ENCODE data around the gene NFIA. TPM values are rescaled to one million over a fixed set of nuclear protein-coding genes. Genes with fewer than 3 reads are reported as not detected.
"Not testable (repeated sequence)": the region's sequence is repeated elsewhere in the genome, so short reads cannot be mapped to it uniquely, and the experiment has no call there.

NFIA gene
- polyA plus RNA-seq, 3 donors = 1.4 to 5.3 (median 2.4) TPM

- WGBS (ENCODE audit: insufficient coverage) = 9% methylated on average over 25 of the region's 50 CpGs
- Mint-ChIP-seq H3K4me1 (peaks cover 55% of the 10 kb centered on the region), H3K4me3 (peak overlapping the region; percentile 92 to 94), H3K9me3 (peaks cover 0 to 8% (median 5%) of the 10 kb centered on the region in 7 donors), H3K27me3 (ENCODE audit: low read depth in 3 of 3) (peaks cover 51 to 57% (median 55%) of the 10 kb centered on the region in 3 donors), H3K27ac (peak overlapping the region in 4 of 7 donors; percentile 19 to 46 (median 36)), H3K36me3 (peaks cover 13 to 22% of the 10 kb centered on the region in 2 donors)
- H3K27ac ChIP-seq (ENCODE audit: low read depth in 1 of 2, low read length in 2 of 2) = no peak overlapping the region
- H3K79me2 ChIP-seq (ENCODE audit: insufficient read depth, low read length) = no peaks in the 10 kb centered on the region
- peak; percentile 38 to 53 (median 39) for DNase-seq
- H3K4me1 ChIP-seq (ENCODE audit: control insufficient read depth in 1 of 2, insufficient read depth in 2 of 2, low read length in 2 of 2) = peaks cover 35 to 55% of the 10 kb centered on the region in 2 donors
- peaks cover 0 to 8% of the 10 kb centered on the region in 2 donors for H3K9me3 ChIP-seq (replicated peaks in 1 of 2; ENCODE audit: control insufficient read depth in 1 of 2, insufficient read depth in 1 of 2, low read length in 2 of 2)
- H3K4me3 ChIP-seq (replicated peaks in 1 of 3; ENCODE audit: low read depth in 2 of 3, low read length in 3 of 3) = peak overlapping the region; percentile 52 to 92 (median 77)
- H3K4me2 ChIP-seq (replicated peaks; ENCODE audit: extremely low read depth, low read length, poor library complexity, severe bottlenecking) = peak overlapping the region; percentile 98
- H2AFZ ChIP-seq (ENCODE audit: insufficient read depth, low read depth, low read length, poor library complexity, severe bottlenecking) = peak overlapping the region; percentile 79
- intact Hi-C loops (cut with micrococcal nuclease) = no loop called here
- H3K36me3 ChIP-seq (replicated peaks in 1 of 2; ENCODE audit: control insufficient read depth in 1 of 2, insufficient read depth in 2 of 2, low read length in 2 of 2) = no peaks in the 10 kb centered on the region
- H3K9ac ChIP-seq (ENCODE audit: insufficient read depth, low read length, poor library complexity, severe bottlenecking) = peak overlapping the region; percentile 63
- no peaks in the 10 kb centered on the region for H4K20me1 ChIP-seq (ENCODE audit: insufficient read depth, low read length)
- TF ChIP-seq, protein P1, sequence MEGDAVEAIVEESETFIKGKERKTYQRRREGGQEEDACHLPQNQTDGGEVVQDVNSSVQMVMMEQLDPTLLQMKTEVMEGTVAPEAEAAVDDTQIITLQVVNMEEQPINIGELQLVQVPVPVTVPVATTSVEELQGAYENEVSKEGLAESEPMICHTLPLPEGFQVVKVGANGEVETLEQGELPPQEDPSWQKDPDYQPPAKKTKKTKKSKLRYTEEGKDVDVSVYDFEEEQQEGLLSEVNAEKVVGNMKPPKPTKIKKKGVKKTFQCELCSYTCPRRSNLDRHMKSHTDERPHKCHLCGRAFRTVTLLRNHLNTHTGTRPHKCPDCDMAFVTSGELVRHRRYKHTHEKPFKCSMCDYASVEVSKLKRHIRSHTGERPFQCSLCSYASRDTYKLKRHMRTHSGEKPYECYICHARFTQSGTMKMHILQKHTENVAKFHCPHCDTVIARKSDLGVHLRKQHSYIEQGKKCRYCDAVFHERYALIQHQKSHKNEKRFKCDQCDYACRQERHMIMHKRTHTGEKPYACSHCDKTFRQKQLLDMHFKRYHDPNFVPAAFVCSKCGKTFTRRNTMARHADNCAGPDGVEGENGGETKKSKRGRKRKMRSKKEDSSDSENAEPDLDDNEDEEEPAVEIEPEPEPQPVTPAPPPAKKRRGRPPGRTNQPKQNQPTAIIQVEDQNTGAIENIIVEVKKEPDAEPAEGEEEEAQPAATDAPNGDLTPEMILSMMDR (IDR thresholded peaks at IDR 0.05) = no peak
- peaks cover 46 to 56% of the 10 kb centered on the region in 2 donors for H3K27me3 ChIP-seq (ENCODE audit: control insufficient read depth in 2 of 2, insufficient read depth in 2 of 2, low read length in 2 of 2)
Observed at GRCh38 chr1:61056573-61057439, 25.6 kb upstream of the NFIA start.

GRCh38 chr1:61058483-61059245, 23.7 kb upstream of the NFIA start:
- H3K4me1 Mint-ChIP-seq = peaks cover 37% of the 10 kb centered on the region
- Histone ChIP-seq H3K9ac (ENCODE audit: insufficient read depth, low read length, poor library complexity, severe bottlenecking) (no peak overlapping the region), H3K4me2 (replicated peaks; ENCODE audit: extremely low read depth, low read length, poor library complexity, severe bottlenecking) (peak overlapping the region; percentile 98), H3K4me3 (replicated peaks in 1 of 3; ENCODE audit: low read depth in 2 of 3, low read length in 3 of 3) (no peak overlapping the region), H4K20me1 (ENCODE audit: insufficient read depth, low read length) (no peaks in the 10 kb centered on the region), H3K36me3 (replicated peaks in 1 of 2; ENCODE audit: control insufficient read depth in 1 of 2, insufficient read depth in 2 of 2, low read length in 2 of 2) (no peaks in the 10 kb centered on the region), H3K79me2 (ENCODE audit: insufficient read depth, low read length) (no peaks in the 10 kb centered on the region), H3K9me3 (replicated peaks in 1 of 2; ENCODE audit: control insufficient read depth in 1 of 2, insufficient read depth in 1 of 2, low read length in 2 of 2) (no peaks in the 10 kb centered on the region), H3K4me1 (ENCODE audit: control insufficient read depth in 1 of 2, insufficient read depth in 2 of 2, low read length in 2 of 2) (peaks cover 27 to 41% of the 10 kb centered on the region in 2 donors), H3K27me3 (ENCODE audit: control insufficient read depth in 2 of 2, insufficient read depth in 2 of 2, low read length in 2 of 2) (peaks cover 27 to 37% of the 10 kb centered on the region in 2 donors), H3K27ac (ENCODE audit: low read depth in 1 of 2, low read length in 2 of 2) (no peak overlapping the region), H2AFZ (ENCODE audit: insufficient read depth, low read depth, low read length, poor library complexity, severe bottlenecking) (no peak overlapping the region)
- peak overlapping the region in 4 of 7 donors; percentile 42 to 73 (median 62) for H3K27ac Mint-ChIP-seq
- TF ChIP-seq, protein P1 (IDR thresholded peaks at IDR 0.05) = no peak
- no peak overlapping the region for H3K4me3 Mint-ChIP-seq
- peaks cover 4 to 11% of the 10 kb centered on the region in 2 donors for H3K36me3 Mint-ChIP-seq
- intact Hi-C loops (cut with micrococcal nuclease) = no loop called here
- DNase-seq = peak; percentile 53 to 79 (median 78)
- no CpG with 5 or more reads among the region's 3 CpGs for WGBS (ENCODE audit: insufficient coverage)
- peaks cover 0 to 7% (median 0%) of the 10 kb centered on the region in 7 donors for H3K9me3 Mint-ChIP-seq
- H3K27me3 Mint-ChIP-seq (ENCODE audit: low read depth in 3 of 3) = peaks cover 33 to 39% (median 36%) of the 10 kb centered on the region in 3 donors

DNA sequence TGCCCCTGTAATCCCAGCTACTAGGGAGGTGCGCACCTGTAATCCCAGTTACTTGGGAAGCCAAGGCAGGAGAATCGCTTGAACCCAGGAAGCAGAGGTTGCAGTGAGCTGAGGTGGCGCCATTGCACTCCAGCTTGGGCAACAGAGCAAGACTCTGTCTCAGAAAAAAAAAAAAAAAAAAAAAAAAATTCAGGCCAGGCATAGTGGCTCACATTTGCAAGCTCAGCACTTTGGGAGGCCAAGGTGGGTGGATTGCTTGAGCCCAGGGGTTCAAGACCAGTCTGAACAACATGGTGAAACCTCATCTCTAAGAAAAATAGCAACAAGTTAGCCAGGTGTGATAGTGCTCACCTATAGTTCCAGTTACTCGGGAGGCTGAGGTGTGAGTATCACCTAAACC, 20.8 kb upstream of the NFIA start:
- Mint-ChIP-seq H3K4me1 (peaks cover 23% of the 10 kb centered on the region), H3K27me3 (ENCODE audit: low read depth in 3 of 3) (peaks cover 9 to 10% (median 10%) of the 10 kb centered on the region in 3 donors), H3K27ac (peak overlapping the region in 1 of 7 donors; percentile 20)
- H3K36me3 ChIP-seq (replicated peaks in 1 of 2; ENCODE audit: control insufficient read depth in 1 of 2, insufficient read depth in 2 of 2, low read length in 2 of 2); intact Hi-C loops (cut with micrococcal nuclease); DNase-seq; H3K27me3 ChIP-seq (ENCODE audit: control insufficient read depth in 2 of 2, insufficient read depth in 2 of 2, low read length in 2 of 2); H3K9me3 ChIP-seq (replicated peaks in 1 of 2; ENCODE audit: control insufficient read depth in 1 of 2, insufficient read depth in 1 of 2, low read length in 2 of 2); H3K9me3 Mint-ChIP-seq; H3K79me2 ChIP-seq (ENCODE audit: insufficient read depth, low read length); H4K20me1 ChIP-seq (ENCODE audit: insufficient read depth, low read length); H3K9ac ChIP-seq (ENCODE audit: insufficient read depth, low read length, poor library complexity, severe bottlenecking); H3K4me3 ChIP-seq (replicated peaks in 1 of 3; ENCODE audit: low read depth in 2 of 3, low read length in 3 of 3); H2AFZ ChIP-seq (ENCODE audit: insufficient read depth, low read depth, low read length, poor library complexity, severe bottlenecking); H3K4me2 ChIP-seq (replicated peaks; ENCODE audit: extremely low read depth, low read length, poor library complexity, severe bottlenecking); H3K36me3 Mint-ChIP-seq; H3K4me3 Mint-ChIP-seq; H3K27ac ChIP-seq (ENCODE audit: low read depth in 1 of 2, low read length in 2 of 2): not testable (repeated sequence)
- 93% methylated on average over 2 of the region's 4 CpGs for WGBS (ENCODE audit: insufficient coverage)
- H3K4me1 ChIP-seq (ENCODE audit: control insufficient read depth in 1 of 2, insufficient read depth in 2 of 2, low read length in 2 of 2) = peaks cover 16 to 25% of the 10 kb centered on the region in 2 donors
